Activated CD4-positive, alpha-beta T cell treated with anti-CD3 and anti-CD28 coated beads, Interleukin-2, amount 50 U/mL, for 16 hours (primary cell): ENCODE results near the gene ASGR1.
A peak's percentile ranks its signal among the peaks of the same experiment; 100 is the strongest.

Experiments used
- DNase-seq: peaks from one replicate; pipeline ENCODE4 v3.0.0-alpha.2; 2020

ASGR1 gene

DNA sequence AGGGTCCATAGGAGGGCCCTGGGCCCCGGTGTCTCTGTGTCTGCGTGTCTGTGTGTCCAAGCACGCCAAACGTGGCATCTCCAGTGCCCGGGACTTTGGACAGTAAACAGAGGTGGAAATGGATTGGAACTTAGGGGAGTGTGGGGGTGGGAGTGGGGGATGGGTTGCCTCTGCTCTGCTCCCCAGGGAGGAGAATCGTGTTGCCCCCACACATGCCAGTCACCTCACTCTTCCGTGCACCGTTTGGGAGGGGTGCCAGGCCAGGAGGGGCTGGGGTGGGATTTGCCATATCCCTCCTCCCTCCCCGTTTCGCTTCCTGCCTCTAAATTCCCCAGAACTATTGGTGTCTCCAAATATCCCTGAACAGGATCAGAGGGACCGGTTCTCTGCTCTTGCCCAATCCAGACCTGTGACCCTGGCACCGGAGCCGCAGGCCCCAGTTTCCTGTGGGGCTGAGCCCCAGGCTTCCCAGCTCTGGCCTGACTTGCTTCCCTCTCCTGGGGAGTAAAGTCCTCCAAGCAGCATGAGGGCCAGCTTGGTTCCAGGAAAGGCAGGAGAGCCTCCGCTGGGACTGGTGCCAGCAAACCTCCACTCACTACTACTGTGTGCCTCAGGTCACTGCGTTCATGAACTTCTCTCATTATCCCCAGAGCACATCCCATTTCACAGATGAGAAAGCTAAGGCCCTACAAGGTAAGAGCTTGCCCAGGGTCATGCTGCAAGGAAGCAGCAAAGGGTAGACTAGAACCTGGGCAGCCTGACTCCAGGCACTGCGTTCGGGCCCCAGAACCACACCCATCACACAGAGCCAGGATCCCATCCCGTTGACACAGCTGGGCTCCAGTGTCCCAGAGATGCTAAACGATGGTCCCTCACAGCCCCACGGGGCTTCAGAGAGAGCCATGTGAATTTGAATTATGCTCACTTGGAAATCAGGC lies at the start of gene ASGR1:
TSS of gene ASGR1 (minus strand) at position 54 of the 938 bp plus-strand sequence. CDS start 807 bp downstream, outside the sequence.
- no peak for DNase-seq

DNA sequence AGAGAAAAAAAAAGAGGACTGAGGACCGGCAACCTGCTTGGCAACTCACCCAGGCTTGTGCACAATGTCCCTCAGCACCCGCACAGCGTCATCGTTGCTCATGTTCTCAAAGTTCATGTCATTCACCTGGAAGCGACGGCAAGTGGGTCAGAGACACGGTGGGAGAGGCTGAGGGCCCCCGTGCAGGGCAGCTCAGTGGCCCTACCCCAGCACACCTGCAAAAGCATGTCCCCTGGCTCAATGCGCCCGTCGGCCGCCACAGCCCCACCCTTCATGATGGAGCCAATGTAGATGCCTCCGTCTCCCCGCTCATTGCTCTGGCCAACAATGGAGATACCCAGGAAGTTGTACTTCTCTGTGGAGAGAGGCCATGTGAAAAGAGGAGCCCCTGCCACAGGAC lies 49.8 kb upstream of the ASGR1 start:
- no peak for DNase-seq

GRCh38 chr17:7226721-7227710 lies 47.8 kb upstream of the ASGR1 start:
- no peak for DNase-seq

GRCh38 chr17:7225711-7226331 lies 46.7 kb upstream of the ASGR1 start:
- no peak for DNase-seq

GRCh38 chr17:7224661-7225111 lies 45.5 kb upstream of the ASGR1 start:
- DNase-seq: no peak

- no peak for DNase-seq
Observed at GRCh38 chr17:7224110-7224509, 44.9 kb upstream of the ASGR1 start.

GRCh38 chr17:7223375-7223774 lies 44.2 kb upstream of the ASGR1 start:
- DNase-seq: no peak

DNA sequence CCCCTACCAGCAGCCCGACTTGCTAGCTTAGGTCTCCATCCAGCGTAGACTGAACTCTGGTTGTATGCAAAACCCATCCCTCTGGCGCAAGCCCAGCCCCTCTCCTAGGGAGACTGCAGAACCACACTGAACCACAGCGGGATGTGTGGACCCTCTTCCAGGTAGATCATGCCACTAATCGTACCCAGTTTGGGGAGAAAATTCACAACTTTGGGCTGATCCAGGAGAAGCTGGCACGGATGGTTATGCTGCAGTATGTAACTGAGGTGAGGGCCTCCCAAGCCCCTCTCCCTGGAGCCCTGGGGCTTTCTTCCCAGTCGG lies 43.8 kb upstream of the ASGR1 start:
- no peak for DNase-seq

GRCh38 chr17:7222093-7222971 lies 43.2 kb upstream of the ASGR1 start:
- DNase-seq: no peak

DNA sequence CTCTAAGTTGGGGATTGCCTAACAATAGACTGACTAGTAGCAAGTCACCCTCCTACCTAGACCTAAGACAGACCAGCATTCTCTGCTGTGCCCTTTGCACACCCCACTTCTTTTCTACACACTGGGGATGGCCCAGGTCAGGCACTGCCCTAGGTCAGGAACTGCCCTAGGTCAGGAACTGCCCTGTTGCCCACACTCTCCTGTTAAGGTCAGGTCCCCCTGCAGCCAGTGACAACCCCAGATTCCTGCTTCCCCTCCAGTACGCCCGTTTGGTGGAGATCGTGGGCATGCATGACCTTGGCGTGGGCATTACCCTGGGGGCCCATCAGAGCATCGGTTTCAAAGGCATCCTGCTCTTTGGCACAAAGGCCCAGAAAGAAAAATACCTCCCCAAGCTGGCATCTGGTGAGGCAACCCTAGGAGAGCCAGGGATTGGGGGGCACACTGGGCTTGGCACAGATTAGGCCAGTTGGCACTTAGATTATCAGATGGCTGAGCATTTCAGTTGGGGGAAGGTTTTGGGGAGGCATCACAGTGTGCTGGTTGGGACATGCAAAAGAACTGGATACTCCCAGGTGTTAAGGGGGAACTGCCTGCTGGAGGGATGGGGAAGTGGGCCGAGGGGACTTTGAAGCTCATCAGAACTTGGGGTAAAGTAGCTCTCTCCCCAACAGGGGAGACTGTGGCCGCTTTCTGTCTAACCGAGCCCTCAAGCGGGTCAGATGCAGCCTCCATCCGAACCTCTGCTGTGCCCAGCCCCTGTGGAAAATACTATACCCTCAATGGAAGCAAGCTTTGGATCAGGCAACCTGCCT lies 42.3 kb upstream of the ASGR1 start:
- DNase-seq: no peak

DNA sequence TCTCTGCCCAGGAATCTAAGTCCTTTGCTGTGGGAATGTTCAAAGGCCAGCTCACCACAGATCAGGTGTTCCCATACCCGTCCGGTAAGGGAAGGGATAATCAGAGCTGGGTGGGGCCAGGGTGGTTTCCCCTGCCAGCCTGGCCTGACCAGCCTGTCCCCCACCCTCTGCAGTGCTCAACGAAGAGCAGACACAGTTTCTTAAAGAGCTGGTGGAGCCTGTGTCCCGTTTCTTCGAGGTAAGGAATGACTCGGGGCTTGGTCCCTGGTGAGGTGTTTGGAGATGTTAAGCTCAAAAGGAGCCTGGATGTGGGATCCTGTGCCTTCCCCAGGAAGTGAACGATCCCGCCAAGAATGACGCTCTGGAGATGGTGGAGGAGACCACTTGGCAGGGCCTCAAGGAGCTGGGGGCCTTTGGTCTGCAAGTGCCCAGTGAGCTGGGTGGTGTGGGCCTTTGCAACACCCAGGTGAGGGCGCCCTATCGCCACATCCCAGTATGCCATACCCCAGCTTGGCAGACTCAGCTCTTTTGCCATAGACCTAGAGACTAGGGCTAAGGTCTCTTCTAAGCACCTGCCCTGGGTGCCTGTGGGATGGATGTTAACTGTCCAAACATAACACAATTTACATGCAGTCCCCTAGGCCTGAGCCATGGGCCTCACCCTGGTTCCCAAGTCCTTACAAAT lies 41.6 kb upstream of the ASGR1 start:
- DNase-seq: peak; percentile 74

DNA sequence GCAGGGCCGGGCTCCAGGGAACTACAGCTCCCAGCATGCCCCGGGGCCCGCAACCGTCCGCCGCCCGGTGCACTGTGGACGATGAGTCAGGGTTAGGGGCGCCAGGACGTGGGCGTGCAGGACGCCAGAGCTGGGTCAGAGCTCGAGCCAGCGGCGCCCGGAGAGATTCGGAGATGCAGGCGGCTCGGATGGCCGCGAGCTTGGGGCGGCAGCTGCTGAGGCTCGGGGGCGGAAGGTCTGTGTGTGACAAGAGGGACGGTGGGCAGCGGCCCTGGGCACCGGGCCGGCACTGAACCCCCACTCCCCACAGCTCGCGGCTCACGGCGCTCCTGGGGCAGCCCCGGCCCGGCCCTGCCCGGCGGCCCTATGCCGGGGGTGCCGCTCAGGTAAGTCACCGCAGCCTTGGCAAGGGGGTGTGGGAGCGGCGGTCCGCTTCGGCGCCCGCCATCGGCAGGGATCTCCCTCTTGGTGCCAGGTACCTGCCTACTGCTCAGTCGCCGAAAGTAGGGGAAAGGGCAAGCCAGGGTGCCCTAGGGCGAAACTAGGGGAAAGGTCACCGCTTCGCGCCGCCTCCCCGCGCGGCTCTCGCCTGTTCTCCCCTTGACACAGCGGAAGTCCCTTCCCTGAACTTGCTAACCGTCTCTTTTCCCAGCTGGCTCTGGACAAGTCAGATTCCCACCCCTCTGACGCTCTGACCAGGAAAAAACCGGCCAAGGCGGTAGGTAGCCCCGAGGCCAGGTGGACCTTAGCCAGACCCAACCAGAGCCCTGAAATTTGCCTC lies 40.8 kb upstream of the ASGR1 start, which contains the start of the genes ACADVL and DLG4:
TSS of gene ACADVL (plus strand) at position 127 of the 781 bp plus-strand sequence. CDS start at position 174, 47 bp downstream.
TSS of gene DLG4 (minus strand) at position 25 of the 781 bp plus-strand sequence.
- peak; percentile 84 for DNase-seq

GRCh38 chr17:7219229-7219811 lies 40.1 kb upstream of the ASGR1 start:
- DNase-seq: no peak

DNA sequence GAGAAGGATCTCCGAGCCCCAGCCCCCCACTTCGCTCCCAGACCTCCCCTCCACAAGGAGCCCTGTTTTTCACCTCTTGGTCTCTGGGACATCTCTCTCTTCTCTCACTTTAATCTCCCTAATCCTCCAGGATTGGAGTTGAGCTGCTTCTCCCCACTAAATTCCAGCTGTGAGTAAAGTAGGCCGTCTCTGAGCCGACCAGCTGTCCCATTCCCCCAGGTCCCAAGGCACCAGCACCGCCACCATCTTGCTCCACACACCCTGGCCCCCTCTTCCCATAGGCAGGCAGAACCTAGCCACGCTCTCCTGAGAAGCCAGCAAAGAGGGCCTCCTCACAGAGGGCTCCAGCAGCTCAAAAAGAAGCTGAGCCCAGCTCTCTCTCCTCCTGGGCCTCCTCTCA lies 39.6 kb upstream of the ASGR1 start:
- no peak for DNase-seq

GRCh38 chr17:7218166-7218565 lies 39.0 kb upstream of the ASGR1 start:
- DNase-seq: no peak

GRCh38 chr17:7217113-7217987 lies 38.2 kb upstream of the ASGR1 start:
- no peak for DNase-seq

DNA sequence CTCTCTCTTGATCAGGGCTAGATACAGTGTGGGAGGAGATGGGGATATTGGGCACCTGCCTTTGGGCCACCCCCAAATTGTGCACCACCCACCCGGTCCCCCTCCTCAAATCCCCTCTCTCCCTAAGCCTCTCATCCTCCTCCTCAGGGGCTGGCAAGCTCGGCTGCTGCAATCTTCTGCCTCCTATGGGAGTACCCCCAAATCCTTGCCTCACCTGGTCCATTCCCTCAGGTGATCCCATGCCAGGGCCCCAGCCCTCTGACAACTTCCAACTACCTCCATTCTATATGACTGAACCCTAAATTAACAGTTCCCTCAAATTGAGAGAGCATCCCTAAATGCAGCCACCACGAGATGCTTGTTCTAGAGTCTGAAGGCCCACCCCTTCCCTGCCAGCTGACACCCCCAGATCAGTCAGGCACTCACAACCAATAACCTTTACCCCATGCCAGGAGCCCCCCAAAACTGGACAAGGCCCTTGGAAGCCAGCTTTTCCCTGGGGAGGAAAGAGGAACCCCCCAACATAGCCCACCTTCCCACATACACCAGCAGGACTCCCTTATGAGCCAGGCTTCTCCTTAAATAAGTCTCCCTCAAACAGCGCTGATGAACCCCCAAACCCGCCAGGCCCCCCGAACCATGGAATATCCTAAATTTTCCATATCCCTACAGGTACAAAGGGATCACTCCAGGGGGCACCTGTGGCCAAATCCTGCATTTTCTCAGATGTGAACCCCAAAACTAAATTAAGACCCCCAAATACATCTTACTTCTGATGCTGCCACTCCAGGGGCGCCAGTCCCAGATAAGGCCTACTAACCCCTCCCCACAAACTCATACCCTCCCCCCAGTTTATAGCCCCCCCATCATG lies 37.3 kb upstream of the ASGR1 start:
- DNase-seq: no peak
